ENCODE data around the gene C10orf95.

The C10orf95 gene

GRCh38 chr10:102468683-102469082 lies 17.3 kb upstream of the C10orf95 start:
- Histone ChIP-seq H3K14ac (ENCODE audit: low read length) (no peak overlapping the region), H3K79me2 (ENCODE audit: control insufficient read depth, insufficient read depth, low read length, poor library complexity) (no peaks in the 10 kb centered on the region), H2BK5ac (ENCODE audit: low read depth, low read length, poor library complexity) (no peak overlapping the region), H4K91ac (ENCODE audit: low read depth, low read length) (no peak overlapping the region), H3K4me2 (ENCODE audit: low read length) (no peak overlapping the region), H2BK12ac (ENCODE audit: low read length) (no peak overlapping the region), H4K12ac (ENCODE audit: low read depth, low read length) (no peak overlapping the region), H3K4me3 (ENCODE audit: low read depth, low read length) (no peak overlapping the region), H3K4ac (ENCODE audit: low read depth, low read length) (no peak overlapping the region), H3K23ac (ENCODE audit: low read length) (no peak overlapping the region), H3K18ac (ENCODE audit: low read length) (no peak overlapping the region), H3K36me3 (ENCODE audit: control insufficient read depth in 1 of 2, insufficient read depth in 2 of 2, low read length in 2 of 2) (peaks cover 2 to 7% of the 10 kb centered on the region in 2 experiments), H4K8ac (ENCODE audit: low read depth, low read length) (no peak overlapping the region), H3K9ac (ENCODE audit: low read length) (no peak overlapping the region), H3K4me1 (ENCODE audit: control insufficient read depth in 1 of 2, insufficient read depth in 2 of 2, low read length in 2 of 2) (peaks cover 0 to 1% of the 10 kb centered on the region in 2 experiments), H3K9me3 (ENCODE audit: insufficient read depth, low read depth, low read length) (no peaks in the 10 kb centered on the region), H2BK120ac (ENCODE audit: insufficient read depth, low read length, poor library complexity) (no peak overlapping the region), H3K79me1 (ENCODE audit: low read length) (no peaks in the 10 kb centered on the region), H3K27ac (ENCODE audit: low read depth, low read length) (no peak overlapping the region), H2AFZ (ENCODE audit: insufficient read depth, low read length, poor library complexity) (no peak overlapping the region), H3K27me3 (ENCODE audit: insufficient read depth, low read length) (no peaks in the 10 kb centered on the region), H2AK5ac (ENCODE audit: low read length) (no peak overlapping the region)
- DNase-seq = no peak
- WGBS (ENCODE audit: extremely low coverage, insufficient coverage, insufficient read length) = no CpG with 5 or more reads among the region's 9 CpGs

GRCh38 chr10:102467971-102468438 lies 16.7 kb upstream of the C10orf95 start:
- no peak overlapping the region for H2AFZ ChIP-seq (ENCODE audit: insufficient read depth, low read length, poor library complexity)
- no peaks in the 10 kb centered on the region for H3K9me3 ChIP-seq (ENCODE audit: insufficient read depth, low read depth, low read length)
- H3K27me3 ChIP-seq (ENCODE audit: insufficient read depth, low read length) = no peaks in the 10 kb centered on the region
- no peak overlapping the region for H3K27ac ChIP-seq (ENCODE audit: low read depth, low read length)
- DNase-seq = no peak
- no peak overlapping the region for H2BK12ac ChIP-seq (ENCODE audit: low read length)
- H3K36me3 ChIP-seq (ENCODE audit: control insufficient read depth in 1 of 2, insufficient read depth in 2 of 2, low read length in 2 of 2) = peaks cover 2 to 7% of the 10 kb centered on the region in 2 experiments
- no peaks in the 10 kb centered on the region for H3K79me1 ChIP-seq (ENCODE audit: low read length)
- H3K4me1 ChIP-seq (ENCODE audit: control insufficient read depth in 1 of 2, insufficient read depth in 2 of 2, low read length in 2 of 2) = peaks cover 0 to 5% of the 10 kb centered on the region in 2 experiments
- no peak overlapping the region for H2BK5ac ChIP-seq (ENCODE audit: low read depth, low read length, poor library complexity)
- no peak overlapping the region for H3K18ac ChIP-seq (ENCODE audit: low read length)
- H3K4ac ChIP-seq (ENCODE audit: low read depth, low read length) = no peak overlapping the region
- no peak overlapping the region for H4K91ac ChIP-seq (ENCODE audit: low read depth, low read length)
- H3K9ac ChIP-seq (ENCODE audit: low read length) = no peak overlapping the region
- no peak overlapping the region for H3K23ac ChIP-seq (ENCODE audit: low read length)
- H2AK5ac ChIP-seq (ENCODE audit: low read length) = no peak overlapping the region
- H3K14ac ChIP-seq (ENCODE audit: low read length) = no peak overlapping the region
- no peak overlapping the region for H2BK120ac ChIP-seq (ENCODE audit: insufficient read depth, low read length, poor library complexity)
- H3K79me2 ChIP-seq (ENCODE audit: control insufficient read depth, insufficient read depth, low read length, poor library complexity) = no peaks in the 10 kb centered on the region
- H4K12ac ChIP-seq (ENCODE audit: low read depth, low read length) = no peak overlapping the region
- no peak overlapping the region for H4K8ac ChIP-seq (ENCODE audit: low read depth, low read length)
- no peak overlapping the region for H3K4me3 ChIP-seq (ENCODE audit: low read depth, low read length)
- H3K4me2 ChIP-seq (ENCODE audit: low read length) = no peak overlapping the region
- no CpG with 5 or more reads among the region's 6 CpGs for WGBS (ENCODE audit: extremely low coverage, insufficient coverage, insufficient read length)

GRCh38 chr10:102467318-102467717 lies 16.0 kb upstream of the C10orf95 start:
- peaks cover 0 to 5% of the 10 kb centered on the region in 2 experiments for H3K4me1 ChIP-seq (ENCODE audit: control insufficient read depth in 1 of 2, insufficient read depth in 2 of 2, low read length in 2 of 2)
- no peak overlapping the region for H3K27ac ChIP-seq (ENCODE audit: low read depth, low read length)
- H3K9ac ChIP-seq (ENCODE audit: low read length) = no peak overlapping the region
- H3K79me2 ChIP-seq (ENCODE audit: control insufficient read depth, insufficient read depth, low read length, poor library complexity) = no peaks in the 10 kb centered on the region
- H2BK5ac ChIP-seq (ENCODE audit: low read depth, low read length, poor library complexity) = no peak overlapping the region
- no peak overlapping the region for H3K4me2 ChIP-seq (ENCODE audit: low read length)
- no peak overlapping the region for H3K14ac ChIP-seq (ENCODE audit: low read length)
- no peaks in the 10 kb centered on the region for H3K9me3 ChIP-seq (ENCODE audit: insufficient read depth, low read depth, low read length)
- no peak overlapping the region for H2BK120ac ChIP-seq (ENCODE audit: insufficient read depth, low read length, poor library complexity)
- no peaks in the 10 kb centered on the region for H3K79me1 ChIP-seq (ENCODE audit: low read length)
- H3K23ac ChIP-seq (ENCODE audit: low read length) = no peak overlapping the region
- no CpG with 5 or more reads among the region's 6 CpGs for WGBS (ENCODE audit: extremely low coverage, insufficient coverage, insufficient read length)
- no peak overlapping the region for H3K18ac ChIP-seq (ENCODE audit: low read length)
- H2AFZ ChIP-seq (ENCODE audit: insufficient read depth, low read length, poor library complexity) = no peak overlapping the region
- H4K8ac ChIP-seq (ENCODE audit: low read depth, low read length) = no peak overlapping the region
- H2BK12ac ChIP-seq (ENCODE audit: low read length) = no peak overlapping the region
- no peak overlapping the region for H4K91ac ChIP-seq (ENCODE audit: low read depth, low read length)
- H3K4me3 ChIP-seq (ENCODE audit: low read depth, low read length) = no peak overlapping the region
- no peak overlapping the region for H3K4ac ChIP-seq (ENCODE audit: low read depth, low read length)
- peaks cover 2 to 7% of the 10 kb centered on the region in 2 experiments for H3K36me3 ChIP-seq (ENCODE audit: control insufficient read depth in 1 of 2, insufficient read depth in 2 of 2, low read length in 2 of 2)
- no peaks in the 10 kb centered on the region for H3K27me3 ChIP-seq (ENCODE audit: insufficient read depth, low read length)
- H4K12ac ChIP-seq (ENCODE audit: low read depth, low read length) = no peak overlapping the region
- H2AK5ac ChIP-seq (ENCODE audit: low read length) = no peak overlapping the region
- DNase-seq = no peak

DNA sequence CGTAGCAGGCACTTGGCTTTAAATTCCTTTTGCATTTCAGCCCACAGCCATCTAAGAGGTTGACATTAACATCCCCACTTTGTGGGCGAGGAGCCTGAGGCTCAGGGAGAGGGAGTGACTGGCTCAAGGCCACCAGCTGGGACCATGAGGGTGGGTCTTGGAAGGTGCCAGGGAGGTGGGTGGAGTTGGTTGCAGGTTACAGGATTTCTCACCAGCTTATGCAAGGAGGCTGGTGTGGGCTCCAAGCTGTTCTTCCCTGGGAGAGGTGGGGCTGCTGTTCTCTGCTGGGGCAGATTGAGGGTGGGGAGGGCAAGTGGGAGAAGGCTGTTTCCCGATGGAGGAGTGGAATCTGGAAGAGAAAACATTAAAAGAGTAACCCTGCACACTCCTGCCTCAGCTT lies 14.1 kb upstream of the C10orf95 start:
- H3K23ac ChIP-seq (ENCODE audit: low read length) = no peak overlapping the region
- peaks cover 1% of the 10 kb centered on the region for H3K9me3 ChIP-seq (ENCODE audit: insufficient read depth, low read depth, low read length)
- no peak overlapping the region for H4K91ac ChIP-seq (ENCODE audit: low read depth, low read length)
- WGBS (ENCODE audit: extremely low coverage, insufficient coverage, insufficient read length) = no CpG with 5 or more reads among the region's 3 CpGs
- no peak overlapping the region for H3K9ac ChIP-seq (ENCODE audit: low read length)
- DNase-seq = no peak
- H2BK12ac ChIP-seq (ENCODE audit: low read length) = no peak overlapping the region
- H3K14ac ChIP-seq (ENCODE audit: low read length) = no peak overlapping the region
- no peak overlapping the region for H3K4me2 ChIP-seq (ENCODE audit: low read length)
- no peak overlapping the region for H3K27ac ChIP-seq (ENCODE audit: low read depth, low read length)
- peaks cover 2 to 4% of the 10 kb centered on the region in 2 experiments for H3K36me3 ChIP-seq (ENCODE audit: control insufficient read depth in 1 of 2, insufficient read depth in 2 of 2, low read length in 2 of 2)
- H2AK5ac ChIP-seq (ENCODE audit: low read length) = no peak overlapping the region
- peaks cover 11 to 19% of the 10 kb centered on the region in 2 experiments for H3K4me1 ChIP-seq (ENCODE audit: control insufficient read depth in 1 of 2, insufficient read depth in 2 of 2, low read length in 2 of 2)
- no peak overlapping the region for H4K12ac ChIP-seq (ENCODE audit: low read depth, low read length)
- no peak overlapping the region for H2BK5ac ChIP-seq (ENCODE audit: low read depth, low read length, poor library complexity)
- H2AFZ ChIP-seq (ENCODE audit: insufficient read depth, low read length, poor library complexity) = no peak overlapping the region
- no peak overlapping the region for H3K4ac ChIP-seq (ENCODE audit: low read depth, low read length)
- peaks cover 6% of the 10 kb centered on the region for H3K79me1 ChIP-seq (ENCODE audit: low read length)
- H3K79me2 ChIP-seq (ENCODE audit: control insufficient read depth, insufficient read depth, low read length, poor library complexity) = peaks cover 3% of the 10 kb centered on the region
- H3K18ac ChIP-seq (ENCODE audit: low read length) = no peak overlapping the region
- H2BK120ac ChIP-seq (ENCODE audit: insufficient read depth, low read length, poor library complexity) = no peak overlapping the region
- no peak overlapping the region for H3K4me3 ChIP-seq (ENCODE audit: low read depth, low read length)
- no peak overlapping the region for H4K8ac ChIP-seq (ENCODE audit: low read depth, low read length)
- H3K27me3 ChIP-seq (ENCODE audit: insufficient read depth, low read length) = no peaks in the 10 kb centered on the region
